Measurements from ENCODE around the gene CYP2J2.

DNA sequence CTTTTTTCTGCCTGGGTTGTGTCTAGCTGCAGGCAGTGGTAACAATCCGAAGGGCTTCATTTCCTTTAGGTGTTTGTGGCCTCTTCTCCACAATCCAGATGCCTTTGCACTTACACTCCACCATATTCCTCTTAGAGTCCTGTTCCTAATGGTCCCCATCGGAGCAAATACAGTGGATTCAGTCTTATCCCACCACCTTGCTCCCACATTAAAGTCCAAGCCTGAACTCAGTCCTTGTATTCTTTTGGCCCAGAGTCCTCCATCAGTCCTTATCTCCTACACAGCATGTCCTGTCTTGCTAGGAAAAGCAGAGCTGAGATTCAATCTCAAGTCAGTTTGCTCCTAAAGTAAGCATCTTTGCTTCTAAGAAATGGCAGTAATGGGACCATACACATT is 8.8 kb downstream of the CYP2J2 start:
- TF ChIP-seq, protein P1, sequence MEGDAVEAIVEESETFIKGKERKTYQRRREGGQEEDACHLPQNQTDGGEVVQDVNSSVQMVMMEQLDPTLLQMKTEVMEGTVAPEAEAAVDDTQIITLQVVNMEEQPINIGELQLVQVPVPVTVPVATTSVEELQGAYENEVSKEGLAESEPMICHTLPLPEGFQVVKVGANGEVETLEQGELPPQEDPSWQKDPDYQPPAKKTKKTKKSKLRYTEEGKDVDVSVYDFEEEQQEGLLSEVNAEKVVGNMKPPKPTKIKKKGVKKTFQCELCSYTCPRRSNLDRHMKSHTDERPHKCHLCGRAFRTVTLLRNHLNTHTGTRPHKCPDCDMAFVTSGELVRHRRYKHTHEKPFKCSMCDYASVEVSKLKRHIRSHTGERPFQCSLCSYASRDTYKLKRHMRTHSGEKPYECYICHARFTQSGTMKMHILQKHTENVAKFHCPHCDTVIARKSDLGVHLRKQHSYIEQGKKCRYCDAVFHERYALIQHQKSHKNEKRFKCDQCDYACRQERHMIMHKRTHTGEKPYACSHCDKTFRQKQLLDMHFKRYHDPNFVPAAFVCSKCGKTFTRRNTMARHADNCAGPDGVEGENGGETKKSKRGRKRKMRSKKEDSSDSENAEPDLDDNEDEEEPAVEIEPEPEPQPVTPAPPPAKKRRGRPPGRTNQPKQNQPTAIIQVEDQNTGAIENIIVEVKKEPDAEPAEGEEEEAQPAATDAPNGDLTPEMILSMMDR (IDR thresholded peaks at IDR 0.05): no peak
- no peak for TF ChIP-seq ZFX (IDR thresholded peaks at IDR 0.05; ENCODE audit: borderline replicate concordance)
